Skeletal muscle cell (primary cell): ENCODE measurements around the gene PDSS2.

Experiments
- DNase-seq: peaks from one replicate; pipeline ENCODE4 v3.0.0-alpha.2; 2010; ENCODE audit warnings: low read depth
- H3K4me3 ChIP-seq: 2 replicates; pipeline ENCODE4 v1.5.1; 2011; ENCODE audit warnings: low read depth, mild to moderate bottlenecking, control low read depth, low read length, moderate library complexity

PDSS2 gene

GRCh38 chr6:107244742-107245480 is 214.5 kb downstream of the PDSS2 start:
- H3K4me3 ChIP-seq: no peak overlapping the region
- DNase-seq: no peak

GRCh38 chr6:107244082-107244741 is 215.2 kb downstream of the PDSS2 start:
- H3K4me3 ChIP-seq: no peak overlapping the region
- no peak for DNase-seq

- H3K4me3 ChIP-seq: no peak overlapping the region
- DNase-seq: no peak
These were observed 215.9 kb downstream of the PDSS2 start for GRCh38 chr6:107243471-107243870.

- DNase-seq: peak; percentile 72
- no peak overlapping the region for H3K4me3 ChIP-seq
These were observed 221.2 kb downstream of the PDSS2 start for GRCh38 chr6:107237992-107238660.

GRCh38 chr6:107235511-107235910 is 223.9 kb downstream of the PDSS2 start:
- no peak for DNase-seq
- no peak overlapping the region for H3K4me3 ChIP-seq

- no peak for DNase-seq
- H3K4me3 ChIP-seq: no peak overlapping the region
These were observed 224.4 kb downstream of the PDSS2 start for GRCh38 chr6:107235007-107235406.

- no peak overlapping the region for H3K4me3 ChIP-seq
These were observed 228.1 kb downstream of the PDSS2 start for GRCh38 chr6:107231243-107231642.

GRCh38 chr6:107230448-107230847 is 228.9 kb downstream of the PDSS2 start:
- no peak for DNase-seq
- no peak overlapping the region for H3K4me3 ChIP-seq

More at GRCh38 chr6:107231243-107231642, 228.1 kb downstream of the PDSS2 start:
- no peak for DNase-seq

- peak; percentile 41 for DNase-seq
- no peak overlapping the region for H3K4me3 ChIP-seq
These were observed 229.3 kb downstream of the PDSS2 start for GRCh38 chr6:107230024-107230423.

GRCh38 chr6:107228754-107229153 is 230.6 kb downstream of the PDSS2 start:
- DNase-seq: no peak
- no peak overlapping the region for H3K4me3 ChIP-seq

- H3K4me3 ChIP-seq: no peak overlapping the region
- DNase-seq: no peak
These were observed 237.8 kb downstream of the PDSS2 start for GRCh38 chr6:107221519-107221918.

GRCh38 chr6:107219851-107220250 is 239.5 kb downstream of the PDSS2 start:
- no peak for DNase-seq
- H3K4me3 ChIP-seq: no peak overlapping the region

- H3K4me3 ChIP-seq: no peak overlapping the region
- no peak for DNase-seq
These were observed 241.2 kb downstream of the PDSS2 start for GRCh38 chr6:107218142-107218541.

GRCh38 chr6:107217248-107217647 is 242.1 kb downstream of the PDSS2 start:
- DNase-seq: no peak
- no peak overlapping the region for H3K4me3 ChIP-seq

- no peak overlapping the region for H3K4me3 ChIP-seq
- DNase-seq: no peak
These were observed 243.0 kb downstream of the PDSS2 start for GRCh38 chr6:107216197-107216933.

GRCh38 chr6:107215334-107215733 is 244.0 kb downstream of the PDSS2 start:
- no peak overlapping the region for H3K4me3 ChIP-seq
- no peak for DNase-seq

GRCh38 chr6:107214655-107215054 is 244.7 kb downstream of the PDSS2 start:
- H3K4me3 ChIP-seq: no peak overlapping the region
- DNase-seq: no peak

- no peak overlapping the region for H3K4me3 ChIP-seq
- DNase-seq: no peak
These were observed 249.7 kb downstream of the PDSS2 start for GRCh38 chr6:107209406-107210305.
